Measurements from ENCODE around the gene CPLX1. TPM values are rescaled to one million over a fixed set of nuclear protein-coding genes. Genes with fewer than 3 reads are reported as not detected.

CPLX1 gene
- total RNA-seq, 1 donor = not detected

DNA sequence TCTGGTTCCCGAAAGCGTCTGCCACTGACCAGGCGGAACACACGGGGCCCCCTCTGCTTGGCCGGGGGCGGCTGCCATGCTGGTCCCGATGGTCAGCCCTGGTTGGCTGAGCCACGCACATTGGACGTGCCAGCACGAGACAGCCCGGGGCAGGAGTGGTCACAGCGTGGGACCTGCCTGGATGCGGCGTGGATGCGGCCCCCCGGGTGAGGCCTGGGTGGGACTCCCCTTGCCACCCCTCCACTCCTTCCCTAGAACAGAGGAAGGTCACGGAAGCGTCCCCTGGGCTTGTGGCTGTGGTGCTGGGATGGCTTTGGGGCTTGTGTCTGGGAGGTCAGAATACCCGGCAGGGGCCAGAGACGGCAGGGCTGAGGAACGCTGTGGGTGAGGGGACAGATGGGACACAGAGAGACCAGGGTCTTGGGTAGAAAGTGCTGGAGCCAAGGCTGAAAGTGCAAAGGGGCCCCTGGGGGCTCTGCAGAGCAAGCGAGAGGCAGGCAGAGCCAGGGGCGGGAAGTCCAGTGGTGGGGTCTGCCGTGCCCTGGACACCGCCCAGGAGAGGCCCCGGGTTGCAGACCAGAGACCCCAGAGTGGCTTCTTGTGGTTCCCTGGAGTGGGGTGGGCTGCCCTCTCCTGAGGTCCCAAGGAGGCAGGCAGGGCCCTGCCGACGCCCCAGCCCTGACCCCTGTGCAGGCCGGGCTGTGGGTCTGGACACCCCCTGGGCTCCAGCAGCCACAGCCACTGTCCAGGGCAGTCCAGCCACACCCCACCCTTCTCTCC, 8.6 kb upstream of the CPLX1 start:
- H3K4me3 ChIP-seq (ENCODE audit: low read depth, low read length) = no peak overlapping the region
- no peak for DNase-seq (ENCODE audit: low read depth)
- TF ChIP-seq, protein P1, sequence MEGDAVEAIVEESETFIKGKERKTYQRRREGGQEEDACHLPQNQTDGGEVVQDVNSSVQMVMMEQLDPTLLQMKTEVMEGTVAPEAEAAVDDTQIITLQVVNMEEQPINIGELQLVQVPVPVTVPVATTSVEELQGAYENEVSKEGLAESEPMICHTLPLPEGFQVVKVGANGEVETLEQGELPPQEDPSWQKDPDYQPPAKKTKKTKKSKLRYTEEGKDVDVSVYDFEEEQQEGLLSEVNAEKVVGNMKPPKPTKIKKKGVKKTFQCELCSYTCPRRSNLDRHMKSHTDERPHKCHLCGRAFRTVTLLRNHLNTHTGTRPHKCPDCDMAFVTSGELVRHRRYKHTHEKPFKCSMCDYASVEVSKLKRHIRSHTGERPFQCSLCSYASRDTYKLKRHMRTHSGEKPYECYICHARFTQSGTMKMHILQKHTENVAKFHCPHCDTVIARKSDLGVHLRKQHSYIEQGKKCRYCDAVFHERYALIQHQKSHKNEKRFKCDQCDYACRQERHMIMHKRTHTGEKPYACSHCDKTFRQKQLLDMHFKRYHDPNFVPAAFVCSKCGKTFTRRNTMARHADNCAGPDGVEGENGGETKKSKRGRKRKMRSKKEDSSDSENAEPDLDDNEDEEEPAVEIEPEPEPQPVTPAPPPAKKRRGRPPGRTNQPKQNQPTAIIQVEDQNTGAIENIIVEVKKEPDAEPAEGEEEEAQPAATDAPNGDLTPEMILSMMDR (IDR thresholded peaks at IDR 0.05; ENCODE audit: insufficient read depth, low read depth, low read length) = no peak

DNA sequence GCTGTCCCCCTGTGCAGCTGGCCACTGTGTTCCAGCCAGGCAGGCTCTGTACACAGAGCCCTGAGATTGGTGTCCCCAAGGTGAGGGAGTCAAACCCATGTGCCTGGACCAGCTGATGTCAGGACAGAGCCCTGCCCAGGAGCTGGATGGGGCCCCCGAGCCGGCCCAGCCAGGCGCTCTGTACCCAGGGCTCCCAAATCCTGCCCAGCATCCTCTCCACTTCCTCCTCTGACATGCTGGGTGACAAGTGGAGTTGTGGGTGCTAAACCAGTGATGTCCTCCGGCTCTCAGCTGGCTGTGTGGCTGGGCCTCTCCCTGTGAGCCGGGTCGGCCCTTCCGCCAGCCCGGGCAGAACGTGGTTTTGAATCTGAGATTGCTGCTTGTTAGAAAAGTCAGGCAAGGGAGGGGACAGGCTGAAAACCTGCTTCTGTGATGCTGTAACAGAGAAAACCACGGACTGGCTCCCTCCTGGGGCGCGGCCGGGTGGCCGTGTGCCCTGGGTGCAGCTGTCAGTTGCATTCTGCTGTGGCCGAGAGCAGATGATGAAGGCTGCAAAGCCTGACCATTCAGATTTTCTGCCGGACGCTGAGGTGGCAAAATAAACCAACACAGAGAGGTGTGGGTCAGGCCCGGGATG, 7.9 kb upstream of the CPLX1 start:
- DNase-seq (ENCODE audit: low read depth) = no peak
- TF ChIP-seq, protein P1 (IDR thresholded peaks at IDR 0.05; ENCODE audit: insufficient read depth, low read depth, low read length) = no peak

DNA sequence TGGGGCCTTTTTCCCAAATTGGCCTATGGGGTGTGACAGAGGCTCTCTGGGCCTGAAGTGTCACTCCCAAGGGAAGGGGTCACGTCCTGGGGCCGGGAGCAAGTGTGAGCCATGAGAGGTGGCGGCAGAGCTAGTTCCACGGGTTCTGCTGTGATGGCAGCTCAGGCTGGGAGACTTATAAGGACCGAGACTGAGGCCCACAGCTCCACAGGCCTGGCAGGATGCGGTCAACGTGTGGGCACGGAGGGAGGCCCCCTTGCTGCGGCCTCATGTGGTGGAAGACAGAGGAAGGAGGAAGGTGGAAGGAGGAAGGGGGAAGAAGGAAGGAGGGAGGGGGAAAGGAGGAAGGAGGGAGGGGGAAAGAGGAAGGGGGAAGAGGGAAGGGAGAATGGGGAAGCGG, 7.2 kb upstream of the CPLX1 start:
- DNase-seq (ENCODE audit: low read depth) = no peak
- TF ChIP-seq, protein P1 (IDR thresholded peaks at IDR 0.05; ENCODE audit: insufficient read depth, low read depth, low read length) = no peak
- no peak overlapping the region for H3K4me3 ChIP-seq (ENCODE audit: low read depth, low read length)

More for the DNA sequence above, 7.9 kb upstream of the CPLX1 start:
- H3K4me3 ChIP-seq (ENCODE audit: low read depth, low read length) = no peak overlapping the region

DNA sequence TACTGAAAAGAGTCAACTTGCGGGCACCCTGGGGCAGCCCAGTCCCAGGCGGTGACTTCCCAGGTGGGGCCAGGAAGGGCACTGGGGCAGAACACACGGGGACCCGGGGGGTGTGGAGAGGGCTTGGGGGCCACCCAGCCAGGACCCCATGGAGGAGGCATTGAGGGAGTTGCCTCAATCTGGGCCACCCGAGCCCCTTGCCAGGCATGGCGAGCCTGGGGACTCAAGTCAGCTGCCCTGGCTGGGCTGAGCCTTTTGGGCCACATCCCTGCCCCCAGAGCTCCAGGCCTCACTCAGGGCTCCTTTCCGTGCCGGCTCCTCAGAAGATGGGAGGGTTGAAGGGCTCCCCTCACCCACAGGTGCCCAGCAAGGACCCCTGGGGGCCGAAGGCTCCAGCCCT, 6.6 kb upstream of the CPLX1 start:
- no peak for DNase-seq (ENCODE audit: low read depth)
- TF ChIP-seq, protein P1 (IDR thresholded peaks at IDR 0.05; ENCODE audit: insufficient read depth, low read depth, low read length) = no peak
- H3K4me3 ChIP-seq (ENCODE audit: low read depth, low read length) = no peak overlapping the region

DNA sequence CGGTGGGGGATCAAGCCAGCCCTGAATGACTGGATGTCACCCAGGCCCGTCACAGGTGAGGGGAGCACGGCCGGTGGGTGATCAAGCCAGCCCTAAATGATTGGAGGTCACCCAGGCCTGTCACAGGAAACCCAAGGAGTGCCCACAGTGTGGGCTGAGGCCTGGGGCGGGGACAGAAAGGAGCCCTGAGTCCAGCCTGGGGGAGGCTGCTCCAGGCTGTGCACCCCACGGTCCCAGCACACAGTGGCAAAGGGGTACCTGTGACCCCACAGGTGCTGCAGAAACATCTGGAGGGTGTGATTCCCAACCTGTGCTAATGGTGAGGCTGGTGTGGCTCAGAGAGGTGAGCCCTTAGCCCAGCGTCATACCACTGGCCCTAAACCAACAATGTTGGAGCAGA, 6.2 kb upstream of the CPLX1 start:
- TF ChIP-seq, protein P1 (IDR thresholded peaks at IDR 0.05; ENCODE audit: insufficient read depth, low read depth, low read length) = no peak
- DNase-seq (ENCODE audit: low read depth) = no peak
- H3K4me3 ChIP-seq (ENCODE audit: low read depth, low read length) = no peak overlapping the region

DNA sequence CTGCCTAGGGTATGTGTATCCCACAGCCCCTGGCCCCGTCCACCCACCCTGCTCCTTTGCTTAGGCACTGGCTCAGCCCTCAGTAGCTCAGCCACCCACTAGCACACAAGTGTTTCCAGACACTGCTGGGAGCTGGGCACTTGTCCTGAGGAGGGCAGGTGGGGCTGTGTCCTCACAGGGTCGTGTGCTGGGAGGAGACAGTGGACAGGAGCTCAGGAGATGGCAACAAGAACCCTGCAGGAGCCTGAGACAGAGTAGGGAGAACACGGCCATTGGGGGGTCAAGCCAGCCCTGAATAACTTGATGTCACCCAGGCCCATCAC, 5.5 kb upstream of the CPLX1 start:
- DNase-seq (ENCODE audit: low read depth) = no peak
- TF ChIP-seq, protein P1 (IDR thresholded peaks at IDR 0.05; ENCODE audit: insufficient read depth, low read depth, low read length) = no peak
- no peak overlapping the region for H3K4me3 ChIP-seq (ENCODE audit: low read depth, low read length)
